Body of pancreas (tissue), 4 donors: ENCODE measurements around the gene NLN.
"Not testable (repeated sequence)": the region's sequence is repeated elsewhere in the genome, so short reads cannot be mapped to it uniquely, and the experiment has no call there.

Experiments
- CTCF ChIP-seq, 7 experiments: fragments of 450-650 bp in 4 of 7; fragments of 200-600 bp in 3 of 7; sonication (generic) in 3 of 7; IDR thresholded peaks; one replicate each; pipeline ENCODE4 v1.5.1; 2016 to 2019; ENCODE audit warnings: antibody characterized with exemption in 7 of 7
- POLR2A ChIP-seq, 3 donors: fragments of 450-650 bp; IDR thresholded peaks; one replicate each; pipeline ENCODE4 v1.6.1; 2016; ENCODE audit warnings: antibody characterized with exemption in 3 of 3, mild to moderate bottlenecking in 2 of 3

GRCh38 chr5:65676056-65676455, 45.9 kb upstream of the NLN start:
- not testable (repeated sequence) for TF ChIP-seq POLR2A, CTCF (IDR thresholded peaks at IDR 0.05)
